Esophagus (tissue), 2 donors: Measurements from ENCODE around the gene ARHGAP4. TPM values are rescaled to one million over a fixed set of nuclear protein-coding genes. Genes with fewer than 3 reads are reported as not detected.

Experiments used
- H3K27ac ChIP-seq, 2 donors: one replicate each; pipeline ENCODE4 v1.5.1; 2013; ENCODE audit warnings: low read depth in 2 of 2, mild to moderate bottlenecking in 2 of 2, inconsistent platforms in 1 of 2, low read length in 1 of 2, moderate library complexity in 1 of 2
- H3K27me3 ChIP-seq, 2 donors: one replicate each; pipeline ENCODE4 v1.6.1; 2013; ENCODE audit warnings: low read length in 2 of 2, control low read depth in 1 of 2, mild to moderate bottlenecking in 1 of 2; ENCODE audit not compliant: insufficient read depth in 2 of 2, control insufficient read depth in 1 of 2
- H3K36me3 ChIP-seq, 2 donors: one replicate each; pipeline ENCODE4 v1.6.1; 2013; ENCODE audit warnings: low read length in 1 of 2; ENCODE audit not compliant: control insufficient read depth in 2 of 2, insufficient read depth in 2 of 2
- H3K4me1 ChIP-seq, 2 donors: one replicate each; pipeline ENCODE4 v1.6.1; 2013; ENCODE audit warnings: low read length in 1 of 2; ENCODE audit not compliant: control insufficient read depth in 2 of 2, insufficient read depth in 2 of 2
- H3K4me3 ChIP-seq, 2 donors: one replicate each; pipeline ENCODE4 v1.5.1; 2013; ENCODE audit warnings: low read length in 2 of 2, mild to moderate bottlenecking in 2 of 2, low read depth in 1 of 2, moderate library complexity in 1 of 2
- H3K9me3 ChIP-seq, 2 donors: one replicate each; pipeline ENCODE4 v1.6.1; 2013; ENCODE audit warnings: mild to moderate bottlenecking in 2 of 2, low read depth in 1 of 2, low read length in 1 of 2, moderate library complexity in 1 of 2; ENCODE audit not compliant: control insufficient read depth in 2 of 2, insufficient read depth in 1 of 2
- WGBS, 2 donors: extraction: QIAGEN DNeasy Blood & Tissue Kit; methylation state at CpG; one replicate each; pipeline ENCODE4 v1.1.7; 2013; 5-methylcytosine and 5-hydroxymethylcytosine counted together
- polyA plus RNA-seq, 2 donors: library from polyadenylated mRNA; stranded (reverse); fragments of 200-250 nt; gene quantifications; one replicate each; pipeline ENCODE4 v1.2.3, GENCODE V29; 2013
- donor health status: healthy with polysubstance abuse.
- donor health status: Bipolar disorder and iron deficiency.

Gene ARHGAP4
- polyA plus RNA-seq, 2 donors = 10.6 to 23.4 TPM

- Histone ChIP-seq H3K27me3 (no peaks in the 10 kb centered on the region), H3K4me1 (peaks cover 5% of the 10 kb centered on the region in 2 donors), H3K4me3 (no peak overlapping the region), H3K9me3 (no peaks in the 10 kb centered on the region), H3K36me3 (no peaks in the 10 kb centered on the region), H3K27ac (no peak overlapping the region)
- 55 to 65% methylated on average over 17 to 18 of the region's 18 CpGs for WGBS, 2 donors
These were observed 22.7 kb downstream of the ARHGAP4 start for GRCh38 chrX:153903238-153903980.

- Histone ChIP-seq H3K9me3 (no peaks in the 10 kb centered on the region), H3K27me3 (no peaks in the 10 kb centered on the region), H3K4me3 (no peak overlapping the region), H3K36me3 (no peaks in the 10 kb centered on the region), H3K4me1 (peaks cover 2 to 5% of the 10 kb centered on the region in 2 donors), H3K27ac (no peak overlapping the region)
- WGBS, 2 donors = 49 to 55% methylated on average over 10 of the region's 10 CpGs
These were observed 23.7 kb downstream of the ARHGAP4 start for GRCh38 chrX:153902385-153902784.

DNA sequence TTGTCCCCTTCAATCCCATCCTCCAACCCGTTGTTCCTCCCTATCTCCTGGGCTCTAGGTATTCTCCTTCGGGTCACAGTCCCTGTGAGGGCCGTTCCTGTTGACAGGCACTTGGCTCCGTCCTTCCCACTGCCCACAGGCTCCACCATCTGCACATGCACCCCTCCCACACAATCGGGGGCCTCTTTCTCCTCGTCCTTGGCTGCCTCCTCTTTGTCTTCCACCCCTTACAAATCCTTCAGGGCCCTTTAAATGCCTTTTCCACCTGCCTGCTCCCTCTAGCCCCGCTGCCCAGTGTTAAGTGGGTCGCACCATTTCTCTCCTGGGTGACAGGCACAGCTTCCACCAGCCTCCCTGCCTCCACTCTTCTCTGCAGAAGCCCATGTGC lies 24.3 kb downstream of the ARHGAP4 start:
- H3K27me3 ChIP-seq = no peaks in the 10 kb centered on the region

DNA sequence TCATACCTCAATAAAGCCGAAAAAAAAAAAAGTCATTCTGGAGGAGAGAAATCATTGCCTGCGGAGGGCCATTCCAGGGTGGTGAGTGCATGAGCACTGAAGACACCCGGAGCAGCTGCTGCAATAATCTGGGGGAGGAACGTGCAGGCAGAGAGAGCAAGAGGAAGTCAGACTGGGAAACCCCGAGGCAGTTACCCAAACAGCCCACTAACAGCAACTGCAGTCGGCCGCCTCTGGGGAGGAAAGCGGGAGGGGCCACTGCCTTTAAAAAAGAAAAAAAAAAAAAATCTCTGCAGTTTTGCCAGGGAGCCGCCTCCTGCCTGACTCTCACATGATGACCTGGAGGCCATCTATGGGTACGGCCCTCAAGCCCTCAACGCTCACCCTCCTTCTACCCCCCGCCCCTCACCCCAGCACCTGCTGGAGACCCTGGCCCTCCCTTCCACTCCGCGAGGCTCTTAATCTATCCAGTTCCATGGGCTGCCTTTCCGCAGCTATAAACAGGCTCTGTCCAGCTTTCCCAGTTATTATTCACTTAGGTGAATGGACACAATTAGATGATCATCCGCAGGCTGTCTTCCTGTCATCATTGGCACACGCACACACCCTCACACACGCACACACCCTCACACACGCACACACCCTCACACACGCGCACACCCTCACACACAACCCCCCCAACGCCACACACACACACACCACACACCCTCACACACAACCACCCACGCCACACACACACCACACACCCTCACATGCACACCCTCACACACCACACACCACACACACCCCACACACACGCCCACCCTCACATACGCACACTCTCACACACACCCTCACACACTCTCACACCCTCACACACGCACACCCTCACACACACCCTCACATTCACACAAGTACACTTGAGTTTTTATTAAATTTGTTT lies 25.0 kb downstream of the ARHGAP4 start:
- H3K4me3 ChIP-seq = no peak overlapping the region
- H3K36me3 ChIP-seq = no peaks in the 10 kb centered on the region
- no peak overlapping the region for H3K27ac ChIP-seq
- H3K9me3 ChIP-seq = peaks cover 0 to 2% of the 10 kb centered on the region in 2 donors
- WGBS, 2 donors = 19 to 49% methylated on average over 26 of the region's 26 CpGs
- H3K27me3 ChIP-seq = peaks cover 0 to 3% of the 10 kb centered on the region in 2 donors
- peaks cover 0 to 5% of the 10 kb centered on the region in 2 donors for H3K4me1 ChIP-seq

More for the DNA sequence above, 24.3 kb downstream of the ARHGAP4 start:
- H3K4me3 ChIP-seq = no peak overlapping the region
- H3K27ac ChIP-seq = no peak overlapping the region
- no peaks in the 10 kb centered on the region for H3K36me3 ChIP-seq
- no peaks in the 10 kb centered on the region for H3K9me3 ChIP-seq
- H3K4me1 ChIP-seq = peaks cover 2 to 5% of the 10 kb centered on the region in 2 donors
- WGBS, 2 donors = 62 to 66% methylated on average over 8 of the region's 8 CpGs

DNA sequence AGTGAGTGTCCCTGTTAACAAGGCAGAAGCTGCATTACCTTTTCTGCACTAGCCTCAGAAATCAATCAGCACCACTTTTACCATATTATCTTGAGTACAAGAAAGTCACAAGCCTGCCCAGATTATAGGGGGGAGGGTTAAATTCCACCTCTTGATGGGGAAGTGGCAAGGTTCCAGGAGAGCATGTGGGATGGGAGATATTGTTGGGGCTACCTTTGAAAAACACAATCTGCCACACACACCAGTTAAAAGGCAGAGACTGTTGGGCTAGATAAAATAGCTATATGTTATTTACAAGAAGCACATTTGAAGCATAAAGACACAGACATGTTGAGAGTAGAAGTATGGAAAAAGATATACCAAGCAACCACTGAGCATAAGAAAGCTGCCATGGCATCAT lies 28.2 kb downstream of the ARHGAP4 start:
- no peak overlapping the region for H3K27ac ChIP-seq
- peaks cover 0 to 5% of the 10 kb centered on the region in 2 donors for H3K4me1 ChIP-seq
- peaks cover 0 to 2% of the 10 kb centered on the region in 2 donors for H3K9me3 ChIP-seq
- H3K4me3 ChIP-seq = no peak overlapping the region
- peaks cover 0 to 5% of the 10 kb centered on the region in 2 donors for H3K27me3 ChIP-seq
- H3K36me3 ChIP-seq = no peaks in the 10 kb centered on the region

DNA sequence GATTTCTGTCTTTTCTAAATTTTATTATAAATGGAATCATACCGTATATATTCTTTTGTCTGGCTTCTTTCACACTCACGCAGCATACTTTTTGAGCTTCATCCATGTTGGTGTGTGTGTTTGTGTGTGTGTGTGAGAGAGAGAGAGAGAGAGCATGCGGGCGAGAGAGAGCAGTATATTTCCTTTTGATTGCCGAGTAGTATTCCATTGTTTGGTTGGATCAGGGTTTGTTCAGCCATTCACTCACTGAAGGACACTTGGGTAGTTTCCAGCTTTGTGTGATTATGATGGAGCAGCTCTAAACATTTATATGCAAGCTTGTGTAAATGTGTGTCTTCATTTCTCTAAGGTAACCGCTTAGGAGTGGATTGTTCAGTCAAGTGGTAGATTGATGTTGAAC lies 36.9 kb downstream of the ARHGAP4 start:
- no peaks in the 10 kb centered on the region for H3K9me3 ChIP-seq
- peaks cover 0 to 4% of the 10 kb centered on the region in 2 donors for H3K4me1 ChIP-seq
- H3K27me3 ChIP-seq = peaks cover 4 to 10% of the 10 kb centered on the region in 2 donors
- WGBS, 2 donors = 90% methylated on average over 6 of the region's 6 CpGs
- H3K4me3 ChIP-seq = no peak overlapping the region
- H3K27ac ChIP-seq = no peak overlapping the region
- no peaks in the 10 kb centered on the region for H3K36me3 ChIP-seq

- Histone ChIP-seq H3K9me3 (no peaks in the 10 kb centered on the region), H3K27me3 (peaks cover 4 to 10% of the 10 kb centered on the region in 2 donors), H3K4me1 (peaks cover 0 to 4% of the 10 kb centered on the region in 2 donors), H3K27ac (no peak overlapping the region), H3K4me3 (no peak overlapping the region), H3K36me3 (no peaks in the 10 kb centered on the region)
- WGBS, 2 donors = 49 to 56% methylated on average over 6 of the region's 6 CpGs
These were observed 37.7 kb downstream of the ARHGAP4 start for GRCh38 chrX:153888344-153888743.

GRCh38 chrX:153887385-153887784 lies 38.7 kb downstream of the ARHGAP4 start:
- H3K27me3 ChIP-seq = peaks cover 4 to 10% of the 10 kb centered on the region in 2 donors
- peaks cover 0 to 4% of the 10 kb centered on the region in 2 donors for H3K4me1 ChIP-seq
- WGBS, 2 donors = 54 to 65% methylated on average over 8 of the region's 8 CpGs
- H3K27ac ChIP-seq = no peak overlapping the region
- no peaks in the 10 kb centered on the region for H3K9me3 ChIP-seq
- no peaks in the 10 kb centered on the region for H3K36me3 ChIP-seq
- H3K4me3 ChIP-seq = no peak overlapping the region

- 31 to 48% methylated on average over 12 of the region's 13 CpGs for WGBS, 2 donors
- Histone ChIP-seq H3K9me3 (no peaks in the 10 kb centered on the region), H3K27ac (no peak overlapping the region)
These were observed 39.1 kb downstream of the ARHGAP4 start for GRCh38 chrX:153886915-153887314.

More at GRCh38 chrX:153886915-153887314, 39.1 kb downstream of the ARHGAP4 start:
- Histone ChIP-seq H3K4me1 (peaks cover 0 to 4% of the 10 kb centered on the region in 2 donors), H3K27me3 (peaks cover 4 to 10% of the 10 kb centered on the region in 2 donors), H3K36me3 (no peaks in the 10 kb centered on the region), H3K4me3 (no peak overlapping the region)
